MM.1S (cell line): ENCODE results near the gene LGSN.

ENCODE experiments used
- CTCF ChIP-seq: fragments of 300-600 bp; sonication (generic); IDR thresholded peaks from 2 replicates; pipeline ENCODE4 v1.5.1; 2016; ENCODE audit warnings: antibody characterized with exemption, low read length, mixed read lengths
- EZH2 ChIP-seq: fragments of 300-600 bp; sonication (generic); optimal IDR thresholded peaks from 2 replicates; pipeline ENCODE3; 2017; ENCODE audit warnings: low read depth, mild to moderate bottlenecking, antibody characterized with exemption, low read length, mixed read lengths

GRCh38 chr6:63295553-63296194 lies 24.1 kb downstream of the LGSN start:
- no peak for TF ChIP-seq CTCF
- TF ChIP-seq EZH2, result no peak
